ENCODE measurements around the gene PLAAT4. TPM values are rescaled to one million over a fixed set of nuclear protein-coding genes. Genes with fewer than 3 reads are reported as not detected.

The PLAAT4 gene
- total RNA-seq, 4 donors from 2014 or later = 2.2 to 8.3 (median 6.2) TPM

DNA sequence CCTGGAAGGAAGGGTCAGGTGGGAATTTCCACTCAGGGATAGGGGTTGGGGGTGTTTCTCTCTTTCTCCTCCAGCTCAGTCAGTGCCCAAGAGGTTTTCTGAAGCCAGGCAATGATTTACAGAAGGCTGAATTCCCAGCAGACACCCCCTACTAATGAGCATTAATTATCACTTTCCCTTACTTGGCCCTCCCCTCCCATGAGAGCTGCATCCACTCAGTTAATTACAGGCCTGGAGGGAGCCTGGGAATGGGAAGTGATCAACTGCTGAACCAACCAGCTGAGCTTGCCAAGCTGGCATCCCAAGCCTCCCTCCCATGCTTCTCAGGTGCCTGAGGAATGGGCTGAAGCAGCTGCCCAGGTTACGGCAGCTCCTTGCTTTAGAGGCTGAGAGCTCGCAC, 29.7 kb upstream of the PLAAT4 start:
- H3K4me3 ChIP-seq (ENCODE audit: low read depth, poor library complexity, severe bottlenecking) = no peak overlapping the region
- intact Hi-C loops (cut with DNase I; ENCODE audit: low total_unique reads) = no loop called here
- WGBS, 2 donors = 63 to 93% methylated on average over 2 of the region's 2 CpGs
- TF ChIP-seq POLR2A (IDR thresholded peaks at IDR 0.05) = no peak
- TF ChIP-seq, protein P1, sequence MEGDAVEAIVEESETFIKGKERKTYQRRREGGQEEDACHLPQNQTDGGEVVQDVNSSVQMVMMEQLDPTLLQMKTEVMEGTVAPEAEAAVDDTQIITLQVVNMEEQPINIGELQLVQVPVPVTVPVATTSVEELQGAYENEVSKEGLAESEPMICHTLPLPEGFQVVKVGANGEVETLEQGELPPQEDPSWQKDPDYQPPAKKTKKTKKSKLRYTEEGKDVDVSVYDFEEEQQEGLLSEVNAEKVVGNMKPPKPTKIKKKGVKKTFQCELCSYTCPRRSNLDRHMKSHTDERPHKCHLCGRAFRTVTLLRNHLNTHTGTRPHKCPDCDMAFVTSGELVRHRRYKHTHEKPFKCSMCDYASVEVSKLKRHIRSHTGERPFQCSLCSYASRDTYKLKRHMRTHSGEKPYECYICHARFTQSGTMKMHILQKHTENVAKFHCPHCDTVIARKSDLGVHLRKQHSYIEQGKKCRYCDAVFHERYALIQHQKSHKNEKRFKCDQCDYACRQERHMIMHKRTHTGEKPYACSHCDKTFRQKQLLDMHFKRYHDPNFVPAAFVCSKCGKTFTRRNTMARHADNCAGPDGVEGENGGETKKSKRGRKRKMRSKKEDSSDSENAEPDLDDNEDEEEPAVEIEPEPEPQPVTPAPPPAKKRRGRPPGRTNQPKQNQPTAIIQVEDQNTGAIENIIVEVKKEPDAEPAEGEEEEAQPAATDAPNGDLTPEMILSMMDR (IDR thresholded peaks at IDR 0.05) = no peak
- no peak for DNase-seq (ENCODE audit: low spot score in 2 of 2)

DNA sequence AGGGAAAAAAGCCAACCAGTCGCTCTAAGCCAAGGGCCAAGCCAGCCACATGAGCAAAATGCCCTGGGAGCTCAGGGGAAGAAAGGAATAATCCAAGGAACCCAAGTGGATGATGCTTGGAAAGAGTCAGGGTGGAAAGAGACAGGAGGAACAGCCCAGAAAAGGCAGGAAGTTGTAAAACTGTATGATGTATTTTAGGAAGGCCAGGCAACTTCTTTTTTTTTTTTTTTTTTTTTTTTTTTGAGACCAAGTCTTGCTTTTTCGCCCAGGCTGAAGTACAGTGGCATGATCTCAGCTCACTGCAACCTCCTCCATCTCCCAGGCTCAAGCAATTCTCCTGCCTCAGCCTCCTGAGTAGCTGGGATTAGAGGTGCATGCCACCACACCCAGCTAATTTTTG, 29.1 kb upstream of the PLAAT4 start:
- intact Hi-C loops (cut with DNase I; ENCODE audit: low total_unique reads) = no loop called here
- 74 to 91% methylated on average over 2 of the region's 2 CpGs for WGBS, 2 donors
- TF ChIP-seq, protein P1 (IDR thresholded peaks at IDR 0.05) = no peak
- H3K4me3 ChIP-seq (ENCODE audit: low read depth, poor library complexity, severe bottlenecking) = no peak overlapping the region
- no peak for DNase-seq (ENCODE audit: low spot score in 2 of 2)

DNA sequence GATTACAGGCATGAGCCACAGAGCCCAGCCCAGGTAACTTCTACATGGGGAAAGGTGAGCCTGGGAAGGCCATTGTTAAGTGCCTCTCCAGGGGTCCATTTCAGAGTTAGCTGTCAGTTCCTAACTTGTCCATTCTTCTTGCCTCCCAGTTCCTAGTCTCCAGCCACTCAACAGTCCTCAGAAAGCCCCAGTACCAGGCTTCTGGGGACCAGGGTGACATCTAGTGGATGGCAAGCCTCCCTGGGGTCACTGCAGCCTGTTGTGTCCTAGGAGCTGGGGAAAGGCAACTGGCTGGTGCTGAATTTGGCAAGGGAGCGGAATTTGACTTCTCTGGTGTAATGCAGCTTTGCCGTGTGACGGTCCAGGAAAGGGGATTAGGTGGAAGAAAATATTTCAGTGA, 28.6 kb upstream of the PLAAT4 start:
- TF ChIP-seq, protein P1 (IDR thresholded peaks at IDR 0.05) = no peak
- no peak for TF ChIP-seq POLR2A (IDR thresholded peaks at IDR 0.05)
- no peak for DNase-seq (ENCODE audit: low spot score in 2 of 2)
- intact Hi-C loops (cut with DNase I; ENCODE audit: low total_unique reads) = no loop called here
- WGBS, 2 donors = 62 to 70% methylated on average over 3 of the region's 3 CpGs
- H3K4me3 ChIP-seq (ENCODE audit: low read depth, poor library complexity, severe bottlenecking) = no peak overlapping the region

DNA sequence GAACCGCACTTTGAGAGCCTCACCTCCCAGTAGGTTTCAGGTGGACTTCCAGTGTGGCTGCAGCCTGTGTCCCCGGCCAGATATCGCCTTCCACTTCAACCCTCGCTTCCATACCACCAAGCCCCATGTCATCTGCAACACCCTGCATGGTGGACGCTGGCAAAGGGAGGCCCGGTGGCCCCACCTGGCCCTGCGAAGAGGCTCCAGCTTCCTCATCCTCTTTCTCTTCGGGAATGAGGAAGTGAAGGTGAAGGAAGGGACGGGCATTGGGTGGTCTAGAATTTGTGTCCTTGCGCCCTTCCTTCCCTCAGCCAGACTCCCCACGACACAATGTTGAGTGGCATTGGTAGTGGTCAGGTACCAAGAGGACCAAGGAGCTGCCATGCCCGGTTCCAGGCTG, 27.9 kb upstream of the PLAAT4 start:
- 90 to 94% methylated on average over 12 of the region's 12 CpGs for WGBS, 2 donors
- intact Hi-C loops (cut with DNase I; ENCODE audit: low total_unique reads) = no loop called here
- TF ChIP-seq POLR2A (IDR thresholded peaks at IDR 0.05) = no peak
- TF ChIP-seq, protein P1 (IDR thresholded peaks at IDR 0.05) = no peak
- H3K4me3 ChIP-seq (ENCODE audit: low read depth, poor library complexity, severe bottlenecking) = no peak overlapping the region
- DNase-seq (ENCODE audit: low spot score in 2 of 2) = no peak

DNA sequence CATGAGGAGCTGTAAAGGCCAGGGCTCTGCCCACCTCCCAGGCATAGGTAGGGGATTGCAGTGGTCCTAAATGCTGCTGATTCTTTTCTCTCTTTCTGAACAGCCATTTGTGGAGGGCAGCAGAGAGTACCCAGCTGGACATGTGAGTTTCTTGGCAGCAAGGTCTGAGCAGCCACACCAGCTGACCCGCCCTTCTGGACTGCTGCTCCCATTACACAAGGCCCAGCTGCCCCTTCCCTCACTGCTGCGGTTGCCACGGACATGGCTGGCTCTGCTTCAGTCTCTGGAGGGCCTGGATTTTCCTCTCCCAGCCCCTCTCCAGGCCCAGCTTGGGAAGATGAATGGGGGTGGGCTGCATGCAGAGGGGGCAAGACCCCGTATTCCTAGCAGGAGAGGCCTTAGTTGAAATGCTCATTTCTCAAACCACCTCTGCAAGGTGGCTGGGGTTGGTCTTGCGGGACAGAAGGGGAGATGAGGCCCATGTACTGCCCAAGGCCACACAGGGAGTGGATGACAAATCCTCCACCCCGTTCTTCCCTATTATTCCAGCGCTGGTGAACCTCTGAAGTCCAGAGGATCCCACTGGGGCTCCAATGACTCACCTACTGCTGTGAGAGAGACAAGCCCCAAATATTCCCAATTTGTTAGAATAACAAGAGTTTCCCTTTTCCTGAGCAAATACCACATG, 26.1 kb upstream of the PLAAT4 start:
- TF ChIP-seq, protein P1 (IDR thresholded peaks at IDR 0.05) = no peak
- TF ChIP-seq POLR2A (IDR thresholded peaks at IDR 0.05) = no peak
- no peak for DNase-seq (ENCODE audit: low spot score in 2 of 2)
- intact Hi-C loops (cut with DNase I; ENCODE audit: low total_unique reads) = no loop called here
- no peak overlapping the region for H3K4me3 ChIP-seq (ENCODE audit: low read depth, poor library complexity, severe bottlenecking)
- WGBS, 2 donors = 72 to 75% methylated on average over 7 of the region's 7 CpGs
